GM20000 (cell line): ENCODE data around the gene BCL11A.

ENCODE experiments used
- DNase-seq: peaks from one replicate; pipeline ENCODE4 v3.0.0; 2012; ENCODE audit warnings: low spot score
- CTCF ChIP-seq: IDR thresholded peaks from 2 replicates; pipeline ENCODE4 v1.5.1; 2012; ENCODE audit warnings: mild to moderate bottlenecking, control low read depth; ENCODE audit errors: extremely low read depth, missing control alignments

The BCL11A gene

GRCh38 chr2:60534892-60535684 is 18.4 kb downstream of the BCL11A start:
- DNase-seq = no peak
- TF ChIP-seq CTCF = no peak

GRCh38 chr2:60534052-60534685 is 19.3 kb downstream of the BCL11A start:
- TF ChIP-seq CTCF = no peak
- no peak for DNase-seq

DNA sequence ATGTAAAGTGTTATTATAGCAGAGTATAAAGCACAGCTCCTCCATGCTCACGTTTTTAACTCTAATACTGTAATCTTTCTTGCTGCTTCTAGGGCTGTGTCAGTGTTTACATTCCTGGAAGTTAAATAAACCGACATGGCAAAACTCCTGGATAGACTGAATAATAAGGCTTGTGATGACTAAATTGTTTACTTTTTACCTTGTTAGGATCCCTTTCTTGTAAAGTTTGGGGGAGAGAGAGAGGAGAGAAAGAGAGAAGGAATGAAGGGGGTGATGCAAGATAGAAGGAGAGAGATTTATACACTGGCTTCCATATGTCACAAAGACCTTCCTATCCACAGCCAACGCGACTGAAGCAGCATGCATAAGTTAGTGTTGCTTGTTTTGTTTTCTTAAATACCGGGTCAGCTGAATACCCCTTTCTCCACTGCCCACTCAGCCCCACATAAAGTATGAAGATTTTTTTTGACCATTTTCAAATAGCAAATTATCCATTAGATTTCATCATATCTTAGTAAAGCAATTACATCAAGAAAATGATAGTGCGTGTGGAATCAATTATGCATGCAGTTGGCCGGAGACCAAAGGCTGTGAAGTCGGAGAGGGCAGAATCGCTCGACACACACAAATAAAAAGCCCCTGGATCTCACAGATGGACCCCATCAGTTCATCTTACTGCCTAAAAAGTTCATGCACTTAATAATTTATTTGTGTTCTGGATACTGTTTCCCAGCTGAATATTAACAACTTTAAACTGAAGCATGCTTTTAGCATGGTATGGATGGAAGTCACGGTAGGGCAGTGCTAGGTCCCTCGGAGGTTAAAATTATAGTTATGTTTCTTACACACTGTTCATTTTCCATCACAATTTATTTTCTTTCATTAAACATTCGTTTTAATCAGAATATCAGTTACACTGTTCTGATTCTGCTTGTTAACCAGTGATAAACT is 20.1 kb downstream of the BCL11A start:
- no peak for DNase-seq
- no peak for TF ChIP-seq CTCF

- no peak for DNase-seq
- TF ChIP-seq CTCF = no peak
These were observed 21.0 kb downstream of the BCL11A start for GRCh38 chr2:60532421-60532820.

GRCh38 chr2:60531701-60532133 is 21.7 kb downstream of the BCL11A start:
- no peak for TF ChIP-seq CTCF
- no peak for DNase-seq

DNA sequence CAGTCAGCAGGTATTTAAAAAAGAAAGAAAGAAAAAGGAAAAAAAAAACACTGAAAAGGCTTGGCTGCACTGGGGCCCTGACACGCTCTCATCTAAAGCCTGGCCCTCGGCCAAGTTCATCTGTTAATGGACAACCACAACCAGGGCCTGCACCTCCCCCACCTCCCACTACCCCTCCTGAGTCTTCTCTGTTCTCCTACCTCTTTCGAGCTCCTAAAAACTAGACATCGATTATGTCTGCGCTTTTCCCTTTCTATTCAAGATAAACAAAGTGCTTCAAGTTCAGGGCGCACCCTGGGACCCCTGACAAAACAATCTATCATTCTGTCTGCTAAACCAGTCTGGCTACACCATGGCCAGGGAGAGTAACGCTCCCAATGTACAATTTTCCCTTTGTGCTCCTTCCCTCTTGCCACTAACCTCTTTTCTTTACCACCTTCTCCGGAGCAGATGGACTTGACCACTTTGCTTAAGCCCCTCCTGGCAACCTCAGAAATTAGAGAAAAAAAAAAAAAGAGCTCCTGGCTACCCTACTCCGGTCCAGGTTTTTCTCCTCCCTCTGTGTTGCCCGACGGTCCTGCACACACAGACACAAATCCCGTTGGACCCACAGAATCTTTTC is 22.7 kb downstream of the BCL11A start:
- peak; percentile 28 for DNase-seq
- TF ChIP-seq CTCF = no peak
